ENCODE results near the gene OR51D1. TPM values are rescaled to one million over a fixed set of nuclear protein-coding genes. Genes with fewer than 3 reads are reported as not detected.

Gene OR51D1
- not detected for total RNA-seq

GRCh38 chr11:4636962-4637661, at the start of gene OR51D1:
Gene OR51D1, plus strand, starts transcription at chr11:4637477. Its CDS starts 2,314 bp downstream, at chr11:4639791.
- Histone ChIP-seq H3K36me3 (replicated peaks in 1 of 2; ENCODE audit: insufficient read depth in 1 of 2, low read depth in 2 of 2) (no peaks in the 10 kb centered on the region), H3K4me3 (no peak within 1 kb of the TSS), H3K27ac (no peak within 1 kb of the TSS), H3K27me3 (no peaks in the 10 kb centered on the region), H3K4me1 (no peaks in the 10 kb centered on the region), H3K9me3 (no peaks in the 10 kb centered on the region)
- TF ChIP-seq CTCF (IDR thresholded peaks at IDR 0.05) (peak; percentile 66 to 89 (median 86)), POLR2A (IDR thresholded peaks at IDR 0.05) (no peak)
- ATAC-seq (peak; percentile 94), DNase-seq (peak; percentile 73 to 77 (median 75))
- intact Hi-C loops (cut with DNase I) = loop anchor here (5.0 kb wide), 1 partner anchor 370 kb away; no protein-coding TSS in a partner anchor
- WGBS, 2 donors = 9 to 27% methylated on average over 13 to 21 of the region's 21 CpGs

- no peak overlapping the region for H3K4me3 ChIP-seq
- no peak for ATAC-seq
These were observed 48.3 kb upstream of the OR51D1 start for GRCh38 chr11:4589017-4589416.

GRCh38 chr11:4593739-4594138, 43.5 kb upstream of the OR51D1 start, which contains the start of gene OR52I1:
Gene OR52I1, plus strand, starts transcription at chr11:4594039. Its CDS starts 0 bp downstream, at chr11:4594039.
- intact Hi-C loops (cut with DNase I) = no loop called here
- no peak within 1 kb of the TSS for H3K4me3 ChIP-seq
- WGBS, 2 donors = 56 to 74% methylated on average over 1 of the region's 1 CpG
- H3K27ac ChIP-seq = no peak within 1 kb of the TSS
- no peaks in the 10 kb centered on the region for H3K27me3 ChIP-seq
- no peak for TF ChIP-seq CTCF (IDR thresholded peaks at IDR 0.05)
- no peak for TF ChIP-seq POLR2A (IDR thresholded peaks at IDR 0.05)
- no peak for ATAC-seq
- H3K36me3 ChIP-seq (replicated peaks in 1 of 2; ENCODE audit: insufficient read depth in 1 of 2, low read depth in 2 of 2) = no peaks in the 10 kb centered on the region
- H3K4me1 ChIP-seq = no peaks in the 10 kb centered on the region
- DNase-seq = no peak
- H3K9me3 ChIP-seq = no peaks in the 10 kb centered on the region

More at GRCh38 chr11:4589017-4589416, 48.3 kb upstream of the OR51D1 start:
- no peaks in the 10 kb centered on the region for H3K27me3 ChIP-seq
- TF ChIP-seq POLR2A (IDR thresholded peaks at IDR 0.05) (no peak), CTCF (IDR thresholded peaks at IDR 0.05) (no peak)
- H3K4me1 ChIP-seq = no peaks in the 10 kb centered on the region
- 32 to 37% methylated on average over 3 of the region's 3 CpGs for WGBS, 2 donors
- intact Hi-C loops (cut with DNase I) = no loop called here
- DNase-seq = no peak
- no peaks in the 10 kb centered on the region for H3K36me3 ChIP-seq (replicated peaks in 1 of 2; ENCODE audit: insufficient read depth in 1 of 2, low read depth in 2 of 2)
- H3K27ac ChIP-seq = no peak overlapping the region
- no peaks in the 10 kb centered on the region for H3K9me3 ChIP-seq

- Histone ChIP-seq H3K27ac (no peak overlapping the region), H3K36me3 (replicated peaks in 1 of 2; ENCODE audit: insufficient read depth in 1 of 2, low read depth in 2 of 2) (peaks cover 8 to 9% of the 10 kb centered on the region in 2 donors), H3K4me3 (no peak overlapping the region), H3K27me3 (no peaks in the 10 kb centered on the region), H3K9me3 (no peaks in the 10 kb centered on the region), H3K4me1 (peaks cover 21% of the 10 kb centered on the region)
- intact Hi-C loops (cut with DNase I) = no loop called here
- no peak for TF ChIP-seq CTCF (IDR thresholded peaks at IDR 0.05)
- TF ChIP-seq POLR2A (IDR thresholded peaks at IDR 0.05) = no peak
- ATAC-seq = no peak
- WGBS, 2 donors = 89 to 92% methylated on average over 4 of the region's 4 CpGs
- peak in 1 of 4 donors; percentile 21 for DNase-seq
These were observed 32.2 kb upstream of the OR51D1 start for GRCh38 chr11:4605057-4605456.

All from body of pancreas (tissue), 4 donors.